ENCODE data around the gene GMCL1.

Gene GMCL1

GRCh38 chr2:69911985-69912563, 82.6 kb downstream of the GMCL1 start:
- Histone ChIP-seq H3K4me3 (replicated peaks; ENCODE audit: insufficient read depth, low read length) (no peak overlapping the region), H3K27ac (replicated peaks) (no peak overlapping the region), H3K27me3 (ENCODE audit: insufficient read depth, poor library complexity, severe bottlenecking) (no peaks in the 10 kb centered on the region)
- peak in 1 of 2 experiments; percentile 48 for DNase-seq (ENCODE audit: low read depth in 1 of 2, low spot score in 1 of 2)
- TF ChIP-seq REST (IDR thresholded peaks at IDR 0.05; ENCODE audit: insufficient replicate concordance, low read depth) (no peak), POLR2AphosphoS5 (IDR thresholded peaks at IDR 0.05; ENCODE audit: low read depth) (no peak), CTCF (IDR thresholded peaks at IDR 0.05; ENCODE audit: insufficient read depth, low read length) (no peak), GABPA (IDR thresholded peaks at IDR 0.05; ENCODE audit: low read depth) (no peak), SPI1 (IDR thresholded peaks at IDR 0.05; ENCODE audit: borderline replicate concordance, low read depth) (no peak)

- peak; percentile 100 for DNase-seq (ENCODE audit: low read depth in 1 of 2, low spot score in 1 of 2)
- Histone ChIP-seq H3K27me3 (ENCODE audit: insufficient read depth, poor library complexity, severe bottlenecking) (no peaks in the 10 kb centered on the region), H3K4me3 (replicated peaks; ENCODE audit: insufficient read depth, low read length) (peak overlapping the region; percentile 93), H3K27ac (replicated peaks) (peak overlapping the region; percentile 95)
- TF ChIP-seq GABPA (IDR thresholded peaks at IDR 0.05; ENCODE audit: low read depth) (no peak), POLR2AphosphoS5 (IDR thresholded peaks at IDR 0.05; ENCODE audit: low read depth) (peak; percentile 76), REST (IDR thresholded peaks at IDR 0.05; ENCODE audit: insufficient replicate concordance, low read depth) (peak; percentile 55), CTCF (IDR thresholded peaks at IDR 0.05; ENCODE audit: insufficient read depth, low read length) (no peak), SPI1 (IDR thresholded peaks at IDR 0.05; ENCODE audit: borderline replicate concordance, low read depth) (no peak)
Observed at GRCh38 chr2:69914164-69914949, 84.9 kb downstream of the GMCL1 start.

GRCh38 chr2:69914950-69915945, 85.8 kb downstream of the GMCL1 start, which contains the start of gene MXD1:
Gene MXD1, plus strand, starts transcription at chr2:69915109. Its CDS starts 222 bp downstream, at chr2:69915331.
- Histone ChIP-seq H3K4me3 (replicated peaks; ENCODE audit: insufficient read depth, low read length) (peak within 1 kb of the TSS; percentile 93), H3K27me3 (ENCODE audit: insufficient read depth, poor library complexity, severe bottlenecking) (no peaks in the 10 kb centered on the region), H3K27ac (replicated peaks) (peak within 1 kb of the TSS; percentile 95)
- TF ChIP-seq REST (IDR thresholded peaks at IDR 0.05; ENCODE audit: insufficient replicate concordance, low read depth), result peak; percentile 60
- TF ChIP-seq CTCF (IDR thresholded peaks at IDR 0.05; ENCODE audit: insufficient read depth, low read length), result no peak
- TF ChIP-seq GABPA (IDR thresholded peaks at IDR 0.05; ENCODE audit: low read depth), result no peak
- peak; percentile 38; the same call in 1 of the 2 replicates for TF ChIP-seq SPI1 (IDR thresholded peaks at IDR 0.05; ENCODE audit: borderline replicate concordance, low read depth)
- TF ChIP-seq POLR2AphosphoS5 (IDR thresholded peaks at IDR 0.05; ENCODE audit: low read depth), result peak; percentile 93
- DNase-seq (ENCODE audit: low read depth in 1 of 2, low spot score in 1 of 2), result peak in 1 of 2 experiments; percentile 35
